ENCODE results near the gene GMPR2.

The GMPR2 gene

DNA sequence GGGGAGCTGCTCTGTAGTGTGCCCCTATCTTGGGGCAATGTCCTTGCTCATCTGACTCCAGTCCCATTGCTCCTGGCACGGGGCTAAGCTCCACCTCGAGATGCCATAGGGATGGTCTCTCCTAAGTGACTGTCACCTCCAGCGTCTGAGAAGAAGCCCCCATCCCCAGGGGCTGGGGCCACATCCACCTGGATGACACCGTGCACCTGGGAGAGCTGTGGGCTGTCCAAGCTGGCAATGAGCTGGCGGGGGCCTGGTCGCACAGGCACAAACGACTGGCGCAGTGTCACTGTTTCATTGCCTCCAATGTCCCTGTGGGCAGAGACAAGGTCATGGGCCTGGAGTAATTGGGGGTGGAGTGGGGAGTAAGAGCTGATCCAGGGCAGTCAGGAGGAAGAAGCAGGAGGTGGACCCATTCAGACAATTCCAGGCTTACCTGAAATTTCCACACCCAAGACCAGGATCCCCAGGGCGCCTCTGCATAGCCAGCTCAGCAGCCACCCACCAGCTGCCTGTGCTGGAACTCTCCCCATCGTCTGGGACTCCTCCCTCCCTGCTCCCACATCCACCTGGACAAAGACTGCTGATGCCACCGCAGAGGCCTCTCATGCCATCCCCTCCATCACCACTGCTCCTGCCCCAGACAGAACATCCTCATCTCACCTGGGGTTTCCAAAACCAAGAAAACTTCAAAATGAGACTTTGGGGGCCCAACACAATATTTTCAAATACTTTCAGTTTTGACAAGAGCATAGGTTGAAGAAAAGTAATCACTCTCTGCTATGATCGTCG, 16.7 kb downstream of the GMPR2 start:
- H3K36me3 Mint-ChIP-seq (ENCODE audit: low read depth) = peaks cover 19% of the 10 kb centered on the region
- no peak overlapping the region for H3K4me3 Mint-ChIP-seq
- H3K9me3 Mint-ChIP-seq = no peaks in the 10 kb centered on the region
- H3K4me1 Mint-ChIP-seq (ENCODE audit: low read depth) = peaks cover 36% of the 10 kb centered on the region
- no peak for DNase-seq
- H3K27me3 Mint-ChIP-seq = no peaks in the 10 kb centered on the region
- H3K27ac Mint-ChIP-seq = no peak overlapping the region

DNA sequence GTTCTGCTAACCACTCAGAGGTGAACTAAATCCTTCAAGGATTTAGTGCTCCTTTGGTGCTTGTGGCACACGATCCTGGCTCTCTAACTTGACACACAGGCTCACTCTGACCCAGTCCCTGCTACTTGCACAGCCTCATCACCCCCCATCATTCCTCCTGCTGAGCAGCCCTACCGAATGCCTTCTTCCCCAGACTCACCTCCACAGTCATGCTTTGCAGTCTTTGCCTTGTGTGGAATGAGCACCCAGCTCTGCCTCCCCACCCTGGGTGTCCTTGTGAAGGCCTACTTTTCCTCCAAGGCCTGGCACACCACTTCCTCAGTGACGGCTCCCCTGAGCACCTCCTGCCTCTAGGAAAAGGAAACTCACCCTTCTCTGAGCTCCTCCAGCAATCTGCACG, 17.6 kb downstream of the GMPR2 start:
- no peak overlapping the region for H3K4me3 Mint-ChIP-seq

DNA sequence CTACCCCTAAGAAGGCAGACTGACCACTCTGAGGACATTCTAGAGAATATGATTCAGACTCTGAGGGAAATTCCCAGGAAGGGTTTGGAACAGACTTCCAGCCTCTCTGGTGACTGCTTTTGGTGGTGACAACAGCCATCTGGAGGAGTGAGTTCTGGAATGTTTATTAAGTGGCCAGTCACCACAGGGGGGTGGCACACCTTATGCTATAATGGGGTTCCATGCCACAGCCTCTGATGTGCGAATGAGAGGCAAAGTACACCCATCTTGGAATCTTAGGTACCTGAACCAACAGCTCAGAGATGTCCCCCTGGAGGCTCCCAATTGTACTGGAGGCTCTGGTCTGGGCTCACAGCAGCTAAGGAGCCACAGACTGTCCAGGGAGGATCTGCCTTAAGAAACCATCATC, 19.2 kb downstream of the GMPR2 start:
- DNase-seq = no peak
- H3K9me3 Mint-ChIP-seq = no peaks in the 10 kb centered on the region
- no peaks in the 10 kb centered on the region for H3K27me3 Mint-ChIP-seq
- H3K4me3 Mint-ChIP-seq = no peak overlapping the region
- no peak overlapping the region for H3K27ac Mint-ChIP-seq
- peaks cover 38% of the 10 kb centered on the region for H3K36me3 Mint-ChIP-seq (ENCODE audit: low read depth)
- peaks cover 29% of the 10 kb centered on the region for H3K4me1 Mint-ChIP-seq (ENCODE audit: low read depth)

More for the DNA sequence above, 17.6 kb downstream of the GMPR2 start:
- H3K4me1 Mint-ChIP-seq (ENCODE audit: low read depth) = peaks cover 32% of the 10 kb centered on the region
- peak overlapping the region; percentile 1 for H3K27ac Mint-ChIP-seq
- no peak for DNase-seq
- H3K9me3 Mint-ChIP-seq = no peaks in the 10 kb centered on the region
- H3K36me3 Mint-ChIP-seq (ENCODE audit: low read depth) = peaks cover 28% of the 10 kb centered on the region
- no peaks in the 10 kb centered on the region for H3K27me3 Mint-ChIP-seq

DNA sequence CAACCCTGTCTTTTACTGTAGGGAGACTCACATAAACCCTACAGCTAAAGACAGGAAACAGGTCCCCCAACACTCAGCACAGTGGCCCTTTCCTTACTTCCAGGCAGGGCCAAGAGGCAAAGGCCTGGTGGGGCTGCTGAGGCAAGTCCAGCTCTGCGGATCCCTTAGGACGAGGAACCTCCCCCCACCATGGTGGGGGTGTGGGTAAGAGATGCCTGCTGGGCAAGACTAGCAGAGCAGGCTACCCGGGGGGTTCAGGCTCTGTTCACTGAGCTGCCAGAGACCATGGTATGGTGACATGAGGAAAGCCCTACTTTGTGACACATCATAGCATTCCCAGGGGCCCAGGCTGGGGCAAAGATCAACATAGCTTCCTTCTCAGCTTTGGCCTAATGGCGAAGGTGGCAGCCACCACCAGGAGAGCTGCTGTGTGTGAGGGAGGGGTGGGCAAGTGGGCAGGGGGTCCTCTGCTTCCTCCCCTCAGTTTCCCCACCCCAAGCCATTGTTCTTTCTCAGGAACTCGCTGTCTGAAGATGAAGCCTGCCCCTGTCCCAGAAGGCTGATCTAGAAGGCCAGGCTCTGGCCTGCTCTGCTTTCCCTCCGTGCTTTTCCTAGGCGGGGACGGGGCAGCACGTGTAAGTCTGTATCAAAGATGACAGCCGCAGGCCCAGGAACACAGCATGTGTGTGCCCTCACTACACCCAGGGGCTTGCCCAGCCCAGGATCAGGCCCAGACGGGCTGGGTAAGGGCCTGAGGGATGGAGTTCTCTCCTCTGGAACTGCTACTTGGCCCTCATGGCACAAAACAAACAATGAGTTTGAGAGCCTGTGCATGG, 19.8 kb downstream of the GMPR2 start:
- Mint-ChIP-seq H3K4me1 (ENCODE audit: low read depth) (peaks cover 25% of the 10 kb centered on the region), H3K27ac (no peak overlapping the region), H3K4me3 (no peak overlapping the region), H3K9me3 (no peaks in the 10 kb centered on the region), H3K27me3 (no peaks in the 10 kb centered on the region), H3K36me3 (ENCODE audit: low read depth) (peaks cover 41% of the 10 kb centered on the region)
- DNase-seq = no peak

DNA sequence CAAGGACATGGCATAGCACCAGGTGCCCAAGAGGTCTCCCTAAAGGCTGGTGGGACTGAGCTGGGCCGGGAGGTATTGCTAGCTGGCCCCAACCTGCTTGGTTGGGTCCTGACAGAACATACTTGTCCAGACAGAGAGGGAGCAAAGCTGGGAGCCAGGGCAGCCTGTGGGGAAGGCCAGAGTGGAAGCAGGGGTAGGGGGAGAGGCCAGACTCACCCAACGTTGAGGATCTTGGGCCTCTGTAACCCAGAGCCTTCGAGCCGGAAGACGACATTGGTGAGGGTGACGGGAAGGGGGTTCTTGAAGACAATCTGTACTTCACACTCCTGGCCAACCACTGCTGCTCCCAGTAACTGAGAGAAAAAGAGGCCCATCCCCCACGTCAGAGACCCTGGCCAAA, 21.2 kb downstream of the GMPR2 start:
- H3K4me3 Mint-ChIP-seq = no peak overlapping the region
- H3K4me1 Mint-ChIP-seq (ENCODE audit: low read depth) = peaks cover 17% of the 10 kb centered on the region
- H3K27ac Mint-ChIP-seq = no peak overlapping the region
- H3K9me3 Mint-ChIP-seq = no peaks in the 10 kb centered on the region
- H3K27me3 Mint-ChIP-seq = no peaks in the 10 kb centered on the region
- peaks cover 42% of the 10 kb centered on the region for H3K36me3 Mint-ChIP-seq (ENCODE audit: low read depth)
- DNase-seq = no peak

DNA sequence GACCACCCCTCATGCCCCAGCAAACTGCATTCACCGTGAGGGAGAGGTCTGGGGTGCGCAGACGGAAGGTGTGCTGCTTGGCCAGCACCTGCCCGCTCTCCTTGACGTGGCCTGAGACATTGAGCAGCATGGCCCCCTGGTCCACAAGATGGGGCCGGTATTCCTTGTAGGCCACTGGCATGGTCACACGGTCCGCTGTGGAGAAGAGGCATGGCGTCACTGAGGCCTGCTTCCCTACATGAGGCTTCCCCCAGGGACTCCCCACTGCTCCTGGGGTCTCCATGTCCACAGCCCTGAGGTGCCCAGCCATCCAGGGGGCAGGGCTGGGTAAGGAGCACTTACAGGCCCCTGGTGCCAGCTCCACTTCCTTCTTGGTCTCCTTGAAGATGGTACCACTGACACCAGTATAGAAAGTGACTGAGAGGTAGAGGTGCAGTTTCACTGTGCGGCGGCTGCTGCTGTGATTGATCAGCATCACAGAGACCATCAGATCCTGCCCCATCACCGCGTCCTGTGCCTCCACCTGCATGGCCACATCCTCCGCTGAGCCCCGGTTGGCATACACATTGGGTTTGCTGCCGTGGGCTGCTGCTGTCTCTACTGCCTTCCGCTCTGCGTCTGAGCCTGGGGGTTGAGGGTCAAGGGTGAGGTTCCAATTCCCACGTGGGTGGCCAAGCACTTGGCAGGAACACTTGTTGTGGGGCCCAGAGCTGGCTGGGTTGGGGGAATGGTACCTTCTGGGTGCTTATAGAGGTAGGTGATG, 22.1 kb downstream of the GMPR2 start:
- H3K36me3 Mint-ChIP-seq (ENCODE audit: low read depth) = peaks cover 43% of the 10 kb centered on the region
- peaks cover 11% of the 10 kb centered on the region for H3K4me1 Mint-ChIP-seq (ENCODE audit: low read depth)
- H3K4me3 Mint-ChIP-seq = no peak overlapping the region
- no peaks in the 10 kb centered on the region for H3K9me3 Mint-ChIP-seq
- no peak for DNase-seq
- H3K27ac Mint-ChIP-seq = no peak overlapping the region
- no peaks in the 10 kb centered on the region for H3K27me3 Mint-ChIP-seq

DNA sequence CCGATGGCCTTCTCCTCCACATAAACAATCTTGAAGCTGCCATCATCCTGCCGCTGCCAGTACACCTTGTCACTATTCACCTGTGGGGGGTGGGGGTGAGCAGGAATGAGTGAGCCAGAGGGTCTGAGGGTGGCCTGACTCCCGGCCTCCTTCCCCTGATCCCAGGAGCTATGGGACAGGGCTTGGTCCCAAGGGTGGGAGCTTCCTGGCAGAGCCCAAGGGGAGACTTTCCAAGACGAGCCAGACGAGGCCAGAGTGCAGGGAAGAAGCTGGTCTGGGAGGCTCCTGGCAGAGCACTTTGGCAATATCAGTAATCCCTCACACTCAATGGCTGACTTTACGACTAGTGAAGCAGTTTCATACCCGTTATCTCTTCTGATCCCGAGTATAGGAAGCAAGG, 22.7 kb downstream of the GMPR2 start:
- Mint-ChIP-seq H3K9me3 (no peaks in the 10 kb centered on the region), H3K4me3 (no peak overlapping the region), H3K4me1 (ENCODE audit: low read depth) (peaks cover 5% of the 10 kb centered on the region), H3K36me3 (ENCODE audit: low read depth) (peaks cover 45% of the 10 kb centered on the region), H3K27me3 (no peaks in the 10 kb centered on the region), H3K27ac (no peak overlapping the region)
- no peak for DNase-seq

DNA sequence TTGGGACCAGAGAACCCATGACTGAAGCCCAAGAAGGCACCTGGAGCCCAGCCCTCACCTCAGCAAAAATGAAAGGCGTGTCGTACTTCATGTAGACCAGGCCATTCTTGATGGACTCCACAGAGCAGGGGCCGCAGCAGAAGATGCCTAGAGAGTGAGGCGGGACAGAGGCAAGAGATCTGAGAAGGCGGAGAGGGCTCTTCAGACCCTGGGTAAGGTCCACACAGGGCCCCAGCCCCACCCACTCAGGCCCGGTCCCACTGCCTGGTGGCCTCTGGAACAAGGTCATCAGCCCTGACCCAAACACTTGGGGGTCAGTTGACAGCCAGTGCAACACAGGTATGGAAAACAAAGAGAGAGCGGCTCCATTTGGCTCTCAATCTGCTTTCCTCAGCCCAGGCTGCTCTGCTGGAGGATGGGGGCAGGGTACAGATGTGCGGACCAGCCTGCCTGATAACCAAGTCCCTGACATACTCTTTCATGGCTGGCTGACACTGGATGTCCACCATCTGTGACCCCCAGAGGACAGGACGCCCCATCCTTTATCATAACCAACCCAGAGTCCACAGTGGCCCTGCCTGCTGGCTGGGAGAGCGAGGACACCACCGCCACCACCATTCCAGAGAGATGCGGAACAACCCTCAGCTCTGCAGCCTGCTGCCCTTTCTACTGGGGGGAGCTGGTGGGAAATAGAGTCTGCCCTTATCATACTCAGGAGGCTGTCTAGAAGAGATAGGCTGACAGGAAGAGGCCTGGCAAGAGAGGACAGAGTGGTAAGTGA, 23.4 kb downstream of the GMPR2 start:
- peaks cover 45% of the 10 kb centered on the region for H3K36me3 Mint-ChIP-seq (ENCODE audit: low read depth)
- DNase-seq = no peak
- H3K4me1 Mint-ChIP-seq (ENCODE audit: low read depth) = peaks cover 2% of the 10 kb centered on the region
- H3K27ac Mint-ChIP-seq = no peak overlapping the region
- no peaks in the 10 kb centered on the region for H3K27me3 Mint-ChIP-seq
- H3K9me3 Mint-ChIP-seq = no peaks in the 10 kb centered on the region
- no peak overlapping the region for H3K4me3 Mint-ChIP-seq

DNA sequence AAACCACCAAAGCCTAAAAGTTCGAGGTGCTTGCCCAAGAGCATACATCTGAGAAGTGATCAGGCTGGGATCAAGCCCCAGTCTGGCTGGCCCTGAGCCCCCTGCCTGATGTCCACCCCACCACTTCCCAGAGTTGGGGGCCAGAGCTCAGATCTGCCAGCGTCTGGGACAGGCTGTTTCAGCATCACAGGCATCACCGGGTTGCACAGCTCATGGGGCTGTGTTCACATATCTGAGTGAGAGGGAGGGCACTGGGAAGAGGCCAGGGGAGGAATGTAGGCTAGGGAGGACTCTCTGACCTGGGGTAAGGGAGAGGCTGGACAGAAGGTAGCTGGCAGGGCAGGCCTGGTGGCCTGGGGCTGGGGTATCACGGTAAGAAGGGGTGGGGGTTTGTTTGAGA, 24.2 kb downstream of the GMPR2 start:
- DNase-seq = no peak
- Mint-ChIP-seq H3K27ac (no peak overlapping the region), H3K27me3 (no peaks in the 10 kb centered on the region), H3K4me3 (no peak overlapping the region), H3K36me3 (ENCODE audit: low read depth) (peaks cover 45% of the 10 kb centered on the region), H3K4me1 (ENCODE audit: low read depth) (no peaks in the 10 kb centered on the region), H3K9me3 (no peaks in the 10 kb centered on the region)

DNA sequence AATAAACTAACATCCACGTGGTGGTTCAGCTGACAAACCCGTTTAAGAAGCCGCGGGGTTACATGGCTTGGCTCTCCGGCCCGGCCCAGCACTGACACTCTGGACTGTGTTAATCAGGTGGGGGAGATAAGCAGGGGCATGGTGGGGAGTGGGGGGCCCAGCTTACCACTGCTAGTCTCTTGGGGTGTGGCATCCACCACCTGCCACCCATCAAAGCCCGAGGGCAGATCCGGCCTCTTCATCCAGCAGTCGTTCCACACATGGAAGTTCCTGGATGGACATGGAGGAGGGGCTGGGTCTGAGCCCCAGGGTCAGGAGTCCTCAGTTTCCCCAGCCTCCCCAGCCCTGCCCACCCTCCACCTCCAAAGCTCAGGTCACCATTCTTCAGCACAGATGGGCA, 25.4 kb downstream of the GMPR2 start:
- H3K36me3 Mint-ChIP-seq (ENCODE audit: low read depth) = peaks cover 42% of the 10 kb centered on the region

DNA sequence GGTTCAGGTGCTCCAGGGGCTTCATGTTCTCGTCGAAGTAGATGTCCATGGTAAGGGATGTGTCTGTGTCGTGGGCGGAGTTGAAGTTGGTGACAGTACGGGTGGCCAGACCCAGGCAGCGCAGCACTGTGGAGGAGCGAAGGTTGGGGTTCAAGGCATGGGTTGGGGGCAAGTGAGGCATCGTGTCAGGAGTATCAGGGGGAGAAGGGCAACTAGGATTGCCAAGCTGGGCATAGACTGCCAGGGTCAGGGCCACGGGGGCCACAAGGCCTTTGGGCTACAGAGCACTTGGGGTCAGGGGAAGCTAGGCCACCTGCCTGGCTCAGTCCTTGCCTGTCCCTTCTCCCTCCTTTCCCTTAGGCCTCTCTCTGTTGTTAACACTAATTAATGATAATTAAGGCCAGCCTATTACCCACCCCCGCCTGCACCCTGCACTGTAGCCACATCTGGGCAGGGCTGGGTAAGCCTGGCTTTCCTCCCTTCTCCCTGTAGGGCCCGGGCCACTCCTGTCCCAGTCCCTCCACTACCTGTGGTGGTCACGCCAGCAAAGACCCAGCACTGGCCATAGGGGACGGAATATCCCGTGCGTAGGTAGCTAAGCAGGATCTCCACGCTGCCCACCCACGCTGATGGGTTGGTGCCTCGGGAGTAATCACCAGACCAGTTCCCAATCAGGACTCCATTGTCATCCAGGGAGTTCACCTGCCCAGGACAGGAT, 26.0 kb downstream of the GMPR2 start:
- Mint-ChIP-seq H3K4me1 (ENCODE audit: low read depth) (no peaks in the 10 kb centered on the region), H3K27ac (no peak overlapping the region), H3K4me3 (no peak overlapping the region), H3K27me3 (no peaks in the 10 kb centered on the region), H3K9me3 (no peaks in the 10 kb centered on the region), H3K36me3 (ENCODE audit: low read depth) (peaks cover 36% of the 10 kb centered on the region)
- DNase-seq = no peak

More for the DNA sequence above, 25.4 kb downstream of the GMPR2 start:
- no peaks in the 10 kb centered on the region for H3K27me3 Mint-ChIP-seq
- H3K4me1 Mint-ChIP-seq (ENCODE audit: low read depth) = no peaks in the 10 kb centered on the region
- no peaks in the 10 kb centered on the region for H3K9me3 Mint-ChIP-seq
- no peak for DNase-seq
- H3K27ac Mint-ChIP-seq = no peak overlapping the region
- no peak overlapping the region for H3K4me3 Mint-ChIP-seq

DNA sequence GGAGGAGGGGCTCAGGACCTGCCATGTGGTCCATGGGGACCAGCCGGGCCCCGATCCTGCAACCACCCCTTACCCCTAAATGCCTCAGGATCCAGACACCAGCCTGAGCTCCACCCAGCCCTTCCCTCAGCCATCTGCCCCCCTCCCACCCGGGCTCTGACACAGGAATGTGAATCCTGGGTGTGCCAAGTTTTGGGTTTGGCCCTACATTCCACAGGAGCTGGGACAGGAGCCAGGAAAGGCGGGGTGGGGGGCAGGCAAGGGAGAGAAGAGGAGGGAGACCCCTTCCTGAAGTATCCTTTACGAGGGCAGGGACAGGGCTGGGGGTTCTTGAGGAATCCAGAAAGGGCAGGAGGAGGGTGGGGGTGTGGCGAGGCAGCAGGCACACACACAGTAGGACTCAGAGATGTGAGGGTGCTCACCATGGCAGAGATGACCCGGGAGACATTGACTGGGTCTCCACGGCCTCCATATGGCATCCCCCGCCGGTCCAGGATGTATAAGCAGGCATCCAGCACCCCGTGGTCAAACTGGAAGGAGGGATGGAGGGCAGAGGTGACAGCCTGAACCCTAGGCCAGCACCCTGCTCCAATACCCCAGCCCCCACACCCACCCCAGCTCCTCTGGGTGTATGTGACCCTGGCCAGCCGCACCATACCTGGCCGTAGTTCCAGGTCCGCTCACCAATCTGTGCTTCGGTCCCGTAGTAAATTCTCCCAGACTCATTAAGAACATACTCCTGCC, 26.7 kb downstream of the GMPR2 start:
- no peaks in the 10 kb centered on the region for H3K27me3 Mint-ChIP-seq
- H3K36me3 Mint-ChIP-seq (ENCODE audit: low read depth) = peaks cover 33% of the 10 kb centered on the region
- H3K4me3 Mint-ChIP-seq = no peak overlapping the region
- DNase-seq = no peak
- H3K4me1 Mint-ChIP-seq (ENCODE audit: low read depth) = no peaks in the 10 kb centered on the region
- H3K27ac Mint-ChIP-seq = no peak overlapping the region
- no peaks in the 10 kb centered on the region for H3K9me3 Mint-ChIP-seq

All from activated T-cell treated with anti-CD3 and anti-CD28 coated beads, Interleukin-2, amount 50 U/mL, for 24 hours (primary cell).